ENCODE results near the gene MTHFR. TPM values are rescaled to one million over a fixed set of nuclear protein-coding genes. Genes with fewer than 3 reads are reported as not detected.
A peak's percentile ranks its signal among the peaks of the same experiment; 100 is the strongest.

The MTHFR gene
- total RNA-seq, 2 donors from 2014 or later, result 25.7 to 30.4 TPM

- DNase-seq (ENCODE audit: low spot score), result no peak
- ATAC-seq, result no peak
- Mint-ChIP-seq H3K27ac (no peak overlapping the region), H3K9me3 (no peaks in the 10 kb centered on the region), H3K4me1 (ENCODE audit: low read depth in 2 of 2) (peaks cover 0 to 3% of the 10 kb centered on the region in 2 donors), H3K36me3 (no peaks in the 10 kb centered on the region), H3K4me3 (no peak overlapping the region), H3K27me3 (peaks cover 5 to 8% of the 10 kb centered on the region in 2 donors)
Observed at GRCh38 chr1:11757047-11757446, 48.7 kb downstream of the MTHFR start.

- peaks cover 7% of the 10 kb centered on the region in 2 donors for H3K4me1 Mint-ChIP-seq (ENCODE audit: low read depth in 2 of 2)
- ATAC-seq (no peak), DNase-seq (ENCODE audit: low spot score) (no peak)
- H3K27ac Mint-ChIP-seq, result peak overlapping the region in 1 of 2 donors; percentile 83
- H3K27me3 Mint-ChIP-seq, result no peaks in the 10 kb centered on the region
- H3K36me3 Mint-ChIP-seq, result peaks cover 7% of the 10 kb centered on the region
- no peak overlapping the region for H3K4me3 Mint-ChIP-seq
- no peaks in the 10 kb centered on the region for H3K9me3 Mint-ChIP-seq
Observed at GRCh38 chr1:11753555-11754208, 52.1 kb downstream of the MTHFR start.

- ATAC-seq, result no peak
- Mint-ChIP-seq H3K36me3 (peaks cover 7% of the 10 kb centered on the region), H3K9me3 (no peaks in the 10 kb centered on the region), H3K27ac (peak overlapping the region in 1 of 2 donors; percentile 83), H3K4me3 (no peak overlapping the region), H3K4me1 (ENCODE audit: low read depth in 2 of 2) (peaks cover 10 to 11% of the 10 kb centered on the region in 2 donors), H3K27me3 (no peaks in the 10 kb centered on the region)
- no peak for DNase-seq (ENCODE audit: low spot score)
Observed at GRCh38 chr1:11752359-11753088, 53.2 kb downstream of the MTHFR start.

GRCh38 chr1:11751087-11751486, 54.7 kb downstream of the MTHFR start:
- DNase-seq (ENCODE audit: low spot score) (no peak), ATAC-seq (no peak)
- Mint-ChIP-seq H3K4me3 (no peak overlapping the region), H3K27me3 (no peaks in the 10 kb centered on the region), H3K4me1 (ENCODE audit: low read depth in 2 of 2) (peaks cover 19% of the 10 kb centered on the region in 2 donors), H3K36me3 (peaks cover 12% of the 10 kb centered on the region), H3K27ac (peak overlapping the region in 1 of 2 donors; percentile 83), H3K9me3 (no peaks in the 10 kb centered on the region)

- DNase-seq (ENCODE audit: low spot score) (no peak), ATAC-seq (no peak)
- no peak overlapping the region for H3K4me3 Mint-ChIP-seq
- peaks cover 26 to 29% of the 10 kb centered on the region in 2 donors for H3K4me1 Mint-ChIP-seq (ENCODE audit: low read depth in 2 of 2)
- no peak overlapping the region for H3K27ac Mint-ChIP-seq
- H3K27me3 Mint-ChIP-seq, result no peaks in the 10 kb centered on the region
- peaks cover 17% of the 10 kb centered on the region for H3K36me3 Mint-ChIP-seq
- no peaks in the 10 kb centered on the region for H3K9me3 Mint-ChIP-seq
Observed at GRCh38 chr1:11749996-11750395, 55.8 kb downstream of the MTHFR start.

GRCh38 chr1:11749203-11749689, 56.5 kb downstream of the MTHFR start:
- DNase-seq (ENCODE audit: low spot score) (peak; percentile 86), ATAC-seq (peak; percentile 95)
- Mint-ChIP-seq H3K27ac (peak overlapping the region; percentile 94 to 95), H3K27me3 (no peaks in the 10 kb centered on the region), H3K9me3 (no peaks in the 10 kb centered on the region), H3K4me1 (ENCODE audit: low read depth in 2 of 2) (peaks cover 26 to 33% of the 10 kb centered on the region in 2 donors), H3K4me3 (peak overlapping the region; percentile 80), H3K36me3 (peaks cover 17% of the 10 kb centered on the region)

- H3K4me1 Mint-ChIP-seq (ENCODE audit: low read depth in 2 of 2), result peaks cover 26 to 33% of the 10 kb centered on the region in 2 donors
- H3K4me3 Mint-ChIP-seq, result peak overlapping the region; percentile 80
- DNase-seq (ENCODE audit: low spot score), result no peak
- H3K27ac Mint-ChIP-seq, result peak overlapping the region; percentile 94 to 95
- H3K36me3 Mint-ChIP-seq, result peaks cover 17% of the 10 kb centered on the region
- H3K9me3 Mint-ChIP-seq, result no peaks in the 10 kb centered on the region
- no peaks in the 10 kb centered on the region for H3K27me3 Mint-ChIP-seq
- peak; percentile 66 to 74 for ATAC-seq
Observed at GRCh38 chr1:11748294-11749202, 57.2 kb downstream of the MTHFR start.

GRCh38 chr1:11746795-11747487, 58.8 kb downstream of the MTHFR start:
- Mint-ChIP-seq H3K4me1 (ENCODE audit: low read depth in 2 of 2) (peaks cover 37 to 46% of the 10 kb centered on the region in 2 donors), H3K4me3 (peak overlapping the region; percentile 8)

GRCh38 chr1:11746092-11746491, 59.7 kb downstream of the MTHFR start:
- peak overlapping the region; percentile 46 to 78 for H3K27ac Mint-ChIP-seq
- H3K36me3 Mint-ChIP-seq, result peaks cover 17% of the 10 kb centered on the region
- H3K4me1 Mint-ChIP-seq (ENCODE audit: low read depth in 2 of 2), result peaks cover 45 to 54% of the 10 kb centered on the region in 2 donors
- no peaks in the 10 kb centered on the region for H3K9me3 Mint-ChIP-seq
- no peaks in the 10 kb centered on the region for H3K27me3 Mint-ChIP-seq
- ATAC-seq, result no peak
- peak overlapping the region; percentile 8 for H3K4me3 Mint-ChIP-seq
- DNase-seq (ENCODE audit: low spot score), result no peak

More at GRCh38 chr1:11746795-11747487, 58.8 kb downstream of the MTHFR start:
- ATAC-seq (no peak), DNase-seq (ENCODE audit: low spot score) (no peak)
- Mint-ChIP-seq H3K27ac (peak overlapping the region; percentile 46 to 78), H3K9me3 (no peaks in the 10 kb centered on the region), H3K36me3 (peaks cover 17% of the 10 kb centered on the region), H3K27me3 (no peaks in the 10 kb centered on the region)

- Mint-ChIP-seq H3K27ac (peak overlapping the region in 1 of 2 donors; percentile 63), H3K9me3 (no peaks in the 10 kb centered on the region), H3K27me3 (no peaks in the 10 kb centered on the region), H3K4me1 (ENCODE audit: low read depth in 2 of 2) (peaks cover 61 to 69% of the 10 kb centered on the region in 2 donors), H3K36me3 (peaks cover 16% of the 10 kb centered on the region), H3K4me3 (no peak overlapping the region)
- DNase-seq (ENCODE audit: low spot score) (no peak), ATAC-seq (no peak)
Observed at GRCh38 chr1:11744287-11744686, 61.5 kb downstream of the MTHFR start.

- Mint-ChIP-seq H3K4me3 (peak overlapping the region; percentile 77), H3K9me3 (no peaks in the 10 kb centered on the region), H3K27me3 (no peaks in the 10 kb centered on the region), H3K27ac (peak overlapping the region; percentile 98 to 99), H3K36me3 (peaks cover 10% of the 10 kb centered on the region), H3K4me1 (ENCODE audit: low read depth in 2 of 2) (peaks cover 74 to 80% of the 10 kb centered on the region in 2 donors)
- DNase-seq (ENCODE audit: low spot score), result no peak
- ATAC-seq, result no peak
Observed at GRCh38 chr1:11741919-11742558, 63.7 kb downstream of the MTHFR start.

- H3K4me3 Mint-ChIP-seq, result peak overlapping the region; percentile 77
- peaks cover 6% of the 10 kb centered on the region for H3K36me3 Mint-ChIP-seq
- peaks cover 71 to 78% of the 10 kb centered on the region in 2 donors for H3K4me1 Mint-ChIP-seq (ENCODE audit: low read depth in 2 of 2)
- H3K27ac Mint-ChIP-seq, result peak overlapping the region; percentile 98 to 99
- no peak for DNase-seq (ENCODE audit: low spot score)
- H3K9me3 Mint-ChIP-seq, result no peaks in the 10 kb centered on the region
- no peaks in the 10 kb centered on the region for H3K27me3 Mint-ChIP-seq
- no peak for ATAC-seq
Observed at GRCh38 chr1:11741482-11741881, 64.3 kb downstream of the MTHFR start.

Measured in natural killer cell treated with Interleukin-12 subunit alpha and Interleukin-12 subunit beta and Interleukin-15 and Interleukin-18, amount 100 ng/mL, for 72 hours (primary cell).